WTC11 (cell line): ENCODE data around the gene HECTD4. TPM values are rescaled to one million over a fixed set of nuclear protein-coding genes. Genes with fewer than 3 reads are reported as not detected.

Experiments
- ATAC-seq: fragments of 200-7000 bp; cut with Tn5 transposase; 2 replicates; pipeline ENCODE4 v1.10.0; 2021; ENCODE audit warnings: mild to moderate bottlenecking, moderate library complexity
- CTCF ChIA-PET: fragments of 300-600 bp; sonication (Branson Sonifier 250); formaldehyde crosslinking; loops from one replicate; lab custom pipeline; 2021; ENCODE audit warnings: antibody characterized with exemption; lab: Charles Lee
- POLR2A ChIA-PET: fragments of 350-600 bp; sonication (Branson Sonifier 250); formaldehyde crosslinking; loops from one replicate; lab custom pipeline; 2021; ENCODE audit warnings: antibody characterized with exemption; lab: Charles Lee
- DNase-seq: peaks from one replicate; pipeline ENCODE4 v3.0.0; 2021; ENCODE audit warnings: low spot score
- H3K27ac Mint-ChIP-seq: 2 replicates; pipeline ENCODE4 v1.8.0; 2021; ENCODE audit warnings: mixed read lengths
- H3K27me3 Mint-ChIP-seq: 2 replicates; pipeline ENCODE4 v1.8.0; 2021; ENCODE audit warnings: low read depth, mild to moderate bottlenecking, moderate library complexity, mixed read lengths
- H3K36me3 Mint-ChIP-seq: 2 replicates; pipeline ENCODE4 v1.8.0; 2021; ENCODE audit warnings: mixed read lengths
- H3K4me1 Mint-ChIP-seq: 2 replicates; pipeline ENCODE4 v1.8.0; 2022; ENCODE audit warnings: mixed read lengths
- H3K4me3 Mint-ChIP-seq: 2 replicates; pipeline ENCODE4 v1.8.0; 2021; ENCODE audit warnings: mild to moderate bottlenecking, moderate library complexity, mixed read lengths
- H3K9me3 Mint-ChIP-seq: 2 replicates; pipeline ENCODE4 v1.8.0; 2021; ENCODE audit warnings: mixed read lengths
- FOXK1 ChIP-seq: sonication (generic); formaldehyde crosslinking; IDR thresholded peaks from 2 replicates; pipeline ENCODE4 v1.8.0; 2022; ENCODE audit warnings: mild to moderate bottlenecking, moderate library complexity, missing genetic modification reagents
- FOXP1 ChIP-seq: sonication (generic); formaldehyde crosslinking; IDR thresholded peaks from 2 replicates; pipeline ENCODE4 v1.8.0; 2022; ENCODE audit warnings: missing genetic modification reagents, mild to moderate bottlenecking, moderate library complexity, borderline replicate concordance
- GABPB1 ChIP-seq: sonication (generic); formaldehyde crosslinking; IDR thresholded peaks from 2 replicates; pipeline ENCODE4 v1.8.1; 2023; ENCODE audit warnings: mild to moderate bottlenecking, missing genetic modification reagents
- IRF2 ChIP-seq: sonication (generic); formaldehyde crosslinking; IDR thresholded peaks from 2 replicates; pipeline ENCODE4 v1.8.0; 2022; ENCODE audit warnings: low read depth, missing genetic modification reagents, borderline replicate concordance
- KAT7 ChIP-seq: sonication (generic); formaldehyde crosslinking; IDR thresholded peaks from 2 replicates; pipeline ENCODE4 v1.8.1; 2023; ENCODE audit warnings: missing genetic modification reagents, mild to moderate bottlenecking, borderline replicate concordance
- MAX ChIP-seq: sonication (generic); formaldehyde crosslinking; IDR thresholded peaks from 2 replicates; pipeline ENCODE4 v1.8.0; 2022; ENCODE audit warnings: mild to moderate bottlenecking, missing genetic modification reagents
- NR2C2 ChIP-seq: sonication (generic); formaldehyde crosslinking; IDR thresholded peaks from 2 replicates; pipeline ENCODE4 v1.8.0; 2022; ENCODE audit warnings: mild to moderate bottlenecking, missing genetic modification reagents
- NR3C1 ChIP-seq: sonication (generic); formaldehyde crosslinking; conservative IDR thresholded peaks from 2 replicates; pipeline ENCODE4 v1.8.1; 2023; ENCODE audit warnings: low read depth, mild to moderate bottlenecking, missing genetic modification reagents
- PREB ChIP-seq: sonication (generic); formaldehyde crosslinking; IDR thresholded peaks from 2 replicates; pipeline ENCODE4 v1.8.1; 2022; ENCODE audit warnings: mild to moderate bottlenecking, missing genetic modification reagents, moderate library complexity, borderline replicate concordance
- RORB ChIP-seq: fragments of 250-450 bp; sonication (Bioruptor Pico); IDR thresholded peaks from 2 replicates; pipeline ENCODE4 v1.9.0; 2021; ENCODE audit warnings: mild to moderate bottlenecking
- SMAD3 ChIP-seq: sonication (generic); formaldehyde crosslinking; IDR thresholded peaks from 2 replicates; pipeline ENCODE4 v1.8.0; 2022; ENCODE audit warnings: missing genetic modification reagents, mild to moderate bottlenecking, borderline replicate concordance
- SOX15 ChIP-seq: fragments of 250-450 bp; sonication (Bioruptor Pico); IDR thresholded peaks from 2 replicates; pipeline ENCODE4 v1.9.0; 2021; ENCODE audit warnings: mild to moderate bottlenecking
- SP1 ChIP-seq: sonication (generic); formaldehyde crosslinking; conservative IDR thresholded peaks from 2 replicates; pipeline ENCODE4 v1.8.1; 2022; ENCODE audit warnings: missing genetic modification reagents
- ZNF121 ChIP-seq: sonication (generic); formaldehyde crosslinking; IDR thresholded peaks from 2 replicates; pipeline ENCODE4 v1.8.0; 2023; ENCODE audit warnings: missing genetic modification reagents
- ZNF396 ChIP-seq: fragments of 250-450 bp; sonication (Bioruptor Pico); IDR thresholded peaks from 2 replicates; pipeline ENCODE4 v1.8.0; 2021; ENCODE audit warnings: mild to moderate bottlenecking, moderate library complexity, borderline replicate concordance
- total RNA-seq: library from RNA; stranded (reverse); gene quantifications from 3 replicates; pipeline ENCODE4 v1.2.3, GENCODE V29; 2021
- TF ChIP-seq, protein P1 (sequence below): sonication (generic); formaldehyde crosslinking; IDR thresholded peaks from 2 replicates; pipeline ENCODE4 v1.8.1; 2022; ENCODE audit warnings: low read depth, mild to moderate bottlenecking, moderate library complexity, missing genetic modification reagents, borderline replicate concordance
- TF ChIP-seq, protein P2 (sequence below): fragments of 250-450 bp; sonication (Bioruptor Pico); IDR thresholded peaks from 2 replicates; pipeline ENCODE4 v2.1.2; 2022; ENCODE audit warnings: mild to moderate bottlenecking, moderate library complexity

The HECTD4 gene
- total RNA-seq, 1 experiment from 2014 or later, result 31.7 TPM

- no peak for TF ChIP-seq NR2C2 (CRISPR knock-in tag)
- no peak for TF ChIP-seq RORB (CRISPR knock-in tag)
- TF ChIP-seq, protein P1, sequence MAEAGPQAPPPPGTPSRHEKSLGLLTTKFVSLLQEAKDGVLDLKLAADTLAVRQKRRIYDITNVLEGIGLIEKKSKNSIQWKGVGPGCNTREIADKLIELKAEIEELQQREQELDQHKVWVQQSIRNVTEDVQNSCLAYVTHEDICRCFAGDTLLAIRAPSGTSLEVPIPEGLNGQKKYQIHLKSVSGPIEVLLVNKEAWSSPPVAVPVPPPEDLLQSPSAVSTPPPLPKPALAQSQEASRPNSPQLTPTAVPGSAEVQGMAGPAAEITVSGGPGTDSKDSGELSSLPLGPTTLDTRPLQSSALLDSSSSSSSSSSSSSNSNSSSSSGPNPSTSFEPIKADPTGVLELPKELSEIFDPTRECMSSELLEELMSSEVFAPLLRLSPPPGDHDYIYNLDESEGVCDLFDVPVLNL, result no peak
- no peak for TF ChIP-seq FOXP1
- TF ChIP-seq IRF2, result no peak
- TF ChIP-seq, protein P2, sequence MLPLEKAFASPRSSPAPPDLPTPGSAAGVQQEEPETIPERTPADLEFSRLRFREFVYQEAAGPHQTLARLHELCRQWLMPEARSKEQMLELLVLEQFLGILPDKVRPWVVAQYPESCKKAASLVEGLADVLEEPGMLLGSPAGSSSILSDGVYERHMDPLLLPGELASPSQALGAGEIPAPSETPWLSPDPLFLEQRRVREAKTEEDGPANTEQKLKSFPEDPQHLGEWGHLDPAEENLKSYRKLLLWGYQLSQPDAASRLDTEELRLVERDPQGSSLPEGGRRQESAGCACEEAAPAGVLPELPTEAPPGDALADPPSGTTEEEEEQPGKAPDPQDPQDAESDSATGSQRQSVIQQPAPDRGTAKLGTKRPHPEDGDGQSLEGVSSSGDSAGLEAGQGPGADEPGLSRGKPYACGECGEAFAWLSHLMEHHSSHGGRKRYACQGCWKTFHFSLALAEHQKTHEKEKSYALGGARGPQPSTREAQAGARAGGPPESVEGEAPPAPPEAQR, result no peak
- no peak for TF ChIP-seq GABPB1 (CRISPR knock-in tag)
- no peak for TF ChIP-seq PREB
- no peak for TF ChIP-seq SOX15 (CRISPR knock-in tag)
- TF ChIP-seq SP1, result no peak
- TF ChIP-seq MAX, result no peak
- TF ChIP-seq SMAD3 (CRISPR knock-in tag), result no peak
- DNase-seq, result no peak
- no peaks in the 10 kb centered on the region for H3K9me3 Mint-ChIP-seq
Observed at GRCh38 chr12:112275207-112275606, 107.0 kb downstream of the HECTD4 start.

DNA sequence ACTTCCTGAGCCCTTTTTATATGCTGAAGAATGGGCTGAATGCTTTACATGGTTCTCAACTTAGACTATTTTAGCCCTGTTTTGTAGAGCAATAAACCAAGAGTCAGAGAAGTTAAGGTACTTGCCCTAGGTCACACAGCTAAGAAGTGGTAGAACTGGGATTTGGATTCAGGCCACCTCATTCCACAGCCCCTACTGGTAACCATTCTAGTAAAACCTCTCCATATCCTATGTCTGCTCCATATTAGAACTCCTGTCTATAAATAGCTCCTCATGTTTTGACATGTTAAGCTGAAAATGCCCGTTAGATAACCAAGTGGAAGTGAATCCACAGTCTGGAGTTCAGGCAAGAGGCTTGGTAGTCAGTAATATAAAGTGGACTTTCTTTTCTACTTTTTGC, 111.6 kb downstream of the HECTD4 start:
- no peaks in the 10 kb centered on the region for H3K9me3 Mint-ChIP-seq
- DNase-seq (no peak), ATAC-seq (no peak)
- ChIA-PET CTCF (no interaction called here), POLR2A (no interaction called here)
- H3K4me1 Mint-ChIP-seq, result peaks cover 4% of the 10 kb centered on the region; the same call in 1 of the 2 replicates
- H3K27ac Mint-ChIP-seq, result no peak overlapping the region
- peaks cover 7% of the 10 kb centered on the region; the same call in 1 of the 2 replicates for H3K36me3 Mint-ChIP-seq
- no peaks in the 10 kb centered on the region for H3K27me3 Mint-ChIP-seq
- H3K4me3 Mint-ChIP-seq, result no peak overlapping the region
- TF ChIP-seq, protein P1, result no peak

More at GRCh38 chr12:112275207-112275606, 107.0 kb downstream of the HECTD4 start:
- Mint-ChIP-seq H3K4me3 (no peak overlapping the region), H3K27me3 (no peaks in the 10 kb centered on the region), H3K4me1 (peaks cover 2% of the 10 kb centered on the region; the same call in 1 of the 2 replicates), H3K27ac (no peak overlapping the region), H3K36me3 (peaks cover 3% of the 10 kb centered on the region)
- ChIA-PET CTCF (interaction anchor here (1.8 kb wide), 1 partner anchor 14 kb away, joined by 6 read pairs; no protein-coding TSS in a partner anchor), POLR2A (no interaction called here)
- no peak for ATAC-seq

DNA sequence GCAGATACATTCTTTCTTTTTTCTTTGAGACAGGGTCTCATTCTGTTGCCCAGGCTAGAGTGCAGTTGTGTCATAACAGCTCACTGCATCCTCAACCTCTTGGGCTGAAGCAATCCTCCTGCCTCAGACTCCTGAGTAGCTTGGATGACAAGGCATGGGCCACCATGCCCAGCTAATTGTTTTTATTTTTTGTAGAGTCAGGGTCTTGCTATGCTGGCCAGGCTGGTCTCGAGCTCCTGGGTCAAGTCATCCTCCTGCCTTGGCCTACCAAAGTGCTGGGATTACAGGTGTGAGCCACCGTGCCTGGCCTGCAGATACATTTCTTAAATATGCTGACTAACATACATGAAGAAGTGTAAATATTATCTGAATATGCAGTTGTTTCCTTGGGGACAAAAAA, 115.8 kb downstream of the HECTD4 start:
- Mint-ChIP-seq H3K27ac (no peak overlapping the region), H3K9me3 (no peaks in the 10 kb centered on the region), H3K4me1 (peaks cover 4% of the 10 kb centered on the region; the same call in 1 of the 2 replicates), H3K27me3 (no peaks in the 10 kb centered on the region), H3K36me3 (peaks cover 11% of the 10 kb centered on the region; the same call in 1 of the 2 replicates), H3K4me3 (no peak overlapping the region)
- CTCF ChIA-PET, result no interaction called here
- ATAC-seq (no peak), DNase-seq (no peak)
- TF ChIP-seq FOXK1 (CRISPR knock-in tag) (no peak), NR3C1 (no peak), KAT7 (CRISPR knock-in tag) (no peak), ZNF396 (CRISPR knock-in tag) (no peak), ZNF121 (CRISPR knock-in tag) (peak; percentile 87)
- POLR2A ChIA-PET, result no interaction called here
